Mesodermal cell (in vitro differentiated cells): Measurements from ENCODE around the gene LPCAT3.

ENCODE experiments used
- H3K27ac ChIP-seq: 2 replicates; pipeline ENCODE4 v1.7.0; 2013; ENCODE audit warnings: mild to moderate bottlenecking, low read depth, low read length, moderate library complexity; ENCODE audit not compliant: severe bottlenecking
- H3K36me3 ChIP-seq: 2 replicates; pipeline ENCODE4 v1.7.1; 2013; ENCODE audit warnings: mild to moderate bottlenecking, low read length, moderate library complexity; ENCODE audit not compliant: control insufficient read depth, insufficient read depth
- H3K4me1 ChIP-seq: one replicate; pipeline ENCODE4 v1.7.1; 2013; ENCODE audit warnings: mild to moderate bottlenecking, low read length; ENCODE audit not compliant: insufficient read depth, control insufficient read depth, poor library complexity, severe bottlenecking
- H3K4me3 ChIP-seq: 2 replicates; pipeline ENCODE4 v1.7.0; 2013; ENCODE audit warnings: low read length, control low read depth, mild to moderate bottlenecking; ENCODE audit not compliant: insufficient read depth, poor library complexity, severe bottlenecking; ENCODE audit errors: extremely low read depth
- H3K9me3 ChIP-seq: 2 replicates; pipeline ENCODE4 v1.7.1; 2013; ENCODE audit warnings: mild to moderate bottlenecking, low read length, moderate library complexity; ENCODE audit not compliant: control insufficient read depth
- WGBS, 2 experiments: methylation state at CpG; one replicate each; pipeline ENCODE4 v1.1.5; 2013; ENCODE audit warnings: missing lambda C conversion rate in 2 of 2; ENCODE audit not compliant: insufficient coverage in 2 of 2; 5-methylcytosine and 5-hydroxymethylcytosine counted together

LPCAT3 gene

GRCh38 chr12:6944381-6945186 lies 73.7 kb downstream of the LPCAT3 start:
- Histone ChIP-seq H3K36me3 (peaks cover 25% of the 10 kb centered on the region), H3K4me1 (peaks cover 40% of the 10 kb centered on the region), H3K9me3 (no peaks in the 10 kb centered on the region), H3K4me3 (peak overlapping the region; percentile 50), H3K27ac (peak overlapping the region; percentile 100)
- WGBS, 2 experiments = 0% methylated on average over 28 to 34 of the region's 48 CpGs

GRCh38 chr12:6943722-6944380 lies 74.4 kb downstream of the LPCAT3 start, which contains the start of the genes C12orf57 and RNU7-1:
TSS of gene C12orf57 (plus strand) at chr12:6944022. CDS start at chr12:6944122, 100 bp downstream.
TSS of gene RNU7-1 (plus strand) at chr12:6943816.
- no peaks in the 10 kb centered on the region for H3K9me3 ChIP-seq
- H3K4me3 ChIP-seq = peak within 1 kb of the TSS; percentile 50
- peaks cover 32% of the 10 kb centered on the region for H3K36me3 ChIP-seq
- H3K4me1 ChIP-seq = peaks cover 40% of the 10 kb centered on the region
- H3K27ac ChIP-seq = peak within 1 kb of the TSS; percentile 100
- WGBS, 2 experiments = 0 to 1% methylated on average over 21 to 27 of the region's 31 CpGs

- 1 to 7% methylated on average over 7 to 8 of the region's 13 CpGs for WGBS, 2 experiments
- Histone ChIP-seq H3K4me1 (peaks cover 40% of the 10 kb centered on the region), H3K4me3 (peak overlapping the region; percentile 50), H3K9me3 (no peaks in the 10 kb centered on the region), H3K36me3 (peaks cover 37% of the 10 kb centered on the region), H3K27ac (peak overlapping the region; percentile 100)
Observed at GRCh38 chr12:6943389-6943721, 74.9 kb downstream of the LPCAT3 start.

- H3K4me3 ChIP-seq = no peak overlapping the region
- peak overlapping the region; percentile 100 for H3K27ac ChIP-seq
- H3K9me3 ChIP-seq = no peaks in the 10 kb centered on the region
- H3K36me3 ChIP-seq = peaks cover 40% of the 10 kb centered on the region
- 92 to 98% methylated on average over 6 to 11 of the region's 11 CpGs for WGBS, 2 experiments
- peaks cover 42% of the 10 kb centered on the region for H3K4me1 ChIP-seq
Observed at GRCh38 chr12:6942331-6942665, 76.0 kb downstream of the LPCAT3 start.

DNA sequence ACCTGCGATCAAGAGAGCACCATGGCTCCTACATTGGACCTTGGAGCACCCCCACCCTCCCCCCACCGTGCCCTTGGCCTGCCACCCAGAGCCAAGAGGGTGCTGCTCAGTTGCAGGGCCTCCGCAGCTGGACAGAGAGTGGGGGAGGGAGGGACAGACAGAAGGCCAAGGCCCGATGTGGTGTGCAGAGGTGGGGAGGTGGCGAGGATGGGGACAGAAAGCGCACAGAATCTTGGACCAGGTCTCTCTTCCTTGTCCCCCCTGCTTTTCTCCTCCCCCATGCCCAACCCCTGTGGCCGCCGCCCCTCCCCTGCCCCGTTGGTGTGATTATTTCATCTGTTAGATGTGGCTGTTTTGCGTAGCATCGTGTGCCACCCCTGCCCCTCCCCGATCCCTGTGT lies 76.5 kb downstream of the LPCAT3 start:
- H3K27ac ChIP-seq = peak overlapping the region; percentile 16
- H3K4me3 ChIP-seq = no peak overlapping the region
- H3K9me3 ChIP-seq = no peaks in the 10 kb centered on the region
- H3K4me1 ChIP-seq = peaks cover 43% of the 10 kb centered on the region
- WGBS, 2 experiments = 100% methylated on average over 1 of the region's 12 CpGs; no CpG with 5 or more reads in 1 of the 2 experiments
- peaks cover 46% of the 10 kb centered on the region for H3K36me3 ChIP-seq

GRCh38 chr12:6941267-6941666 lies 77.0 kb downstream of the LPCAT3 start:
- 96 to 97% methylated on average over 9 to 12 of the region's 12 CpGs for WGBS, 2 experiments
- peak overlapping the region; percentile 16 for H3K27ac ChIP-seq
- peaks cover 38% of the 10 kb centered on the region for H3K4me1 ChIP-seq
- no peaks in the 10 kb centered on the region for H3K9me3 ChIP-seq
- H3K4me3 ChIP-seq = no peak overlapping the region
- H3K36me3 ChIP-seq = peaks cover 51% of the 10 kb centered on the region

DNA sequence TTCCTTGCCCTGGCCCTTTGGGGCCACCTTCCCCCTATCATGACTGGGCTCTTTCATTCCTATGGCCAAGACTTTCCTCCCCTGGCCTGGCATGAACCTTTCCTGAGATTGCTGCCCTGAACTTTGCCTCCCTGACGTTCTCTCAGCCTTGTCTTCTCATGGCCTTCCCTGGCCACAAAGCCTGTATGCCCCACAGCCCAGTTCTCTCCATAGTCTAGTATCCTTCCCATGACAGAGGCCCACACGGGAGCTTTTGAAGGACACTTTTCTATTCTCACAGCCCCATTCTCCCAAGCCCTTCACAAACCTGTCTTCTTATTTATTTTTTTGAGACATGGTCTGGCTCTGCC lies 79.1 kb downstream of the LPCAT3 start:
- H3K4me3 ChIP-seq = no peak overlapping the region
- H3K36me3 ChIP-seq = peaks cover 71% of the 10 kb centered on the region
- WGBS, 2 experiments = 93 to 98% methylated on average over 2 of the region's 2 CpGs
- H3K4me1 ChIP-seq = peaks cover 22% of the 10 kb centered on the region
- no peaks in the 10 kb centered on the region for H3K9me3 ChIP-seq
- H3K27ac ChIP-seq = no peak overlapping the region

GRCh38 chr12:6938353-6939190 lies 79.7 kb downstream of the LPCAT3 start:
- H3K27ac ChIP-seq = peak overlapping the region; percentile 72
- peaks cover 77% of the 10 kb centered on the region for H3K36me3 ChIP-seq
- H3K9me3 ChIP-seq = no peaks in the 10 kb centered on the region
- WGBS, 2 experiments = 93 to 94% methylated on average over 20 to 30 of the region's 32 CpGs
- H3K4me3 ChIP-seq = peak overlapping the region; percentile 38
- peaks cover 24% of the 10 kb centered on the region for H3K4me1 ChIP-seq

- 10 to 11% methylated on average over 48 to 72 of the region's 80 CpGs for WGBS, 2 experiments
- peaks cover 18% of the 10 kb centered on the region for H3K4me1 ChIP-seq
Observed at GRCh38 chr12:6937481-6938352, 80.6 kb downstream of the LPCAT3 start.

More at GRCh38 chr12:6937481-6938352, 80.6 kb downstream of the LPCAT3 start:
- peak overlapping the region; percentile 91 for H3K27ac ChIP-seq
- no peaks in the 10 kb centered on the region for H3K9me3 ChIP-seq
- H3K36me3 ChIP-seq = peaks cover 86% of the 10 kb centered on the region
- H3K4me3 ChIP-seq = peak overlapping the region; percentile 38
